Measurements from ENCODE around the gene DAPK2. TPM values are rescaled to one million over a fixed set of nuclear protein-coding genes. Genes with fewer than 3 reads are reported as not detected.

DAPK2 gene
- total and polyA plus RNA-seq, 12 donors: 20.8 to 62.6 (median 38.5) TPM

GRCh38 chr15:64071931-64072765 is 25.9 kb upstream of the DAPK2 start:
- Histone ChIP-seq H3K27ac (peak overlapping the region in 9 of 10 donors; percentile 26 to 73 (median 46)), H3K4me1 (peaks cover 0 to 62% (median 27%) of the 10 kb centered on the region in 9 donors), H3K36me3 (peaks cover 0 to 46% (median 25%) of the 10 kb centered on the region in 9 donors), H3K4me3 (no peak overlapping the region), H3K27me3 (no peaks in the 10 kb centered on the region), H3K9me3 (no peaks in the 10 kb centered on the region)
- intact Hi-C loops (cut with DNase I): loop anchor here in 2 of 10 donors (5.0 kb wide), 1 partner anchor 460 kb away; no protein-coding TSS in a partner anchor
- DNase-seq: no peak
- ATAC-seq: no peak
- 90 to 97% methylated on average over 4 of the region's 4 CpGs for WGBS, 2 donors
- TF ChIP-seq, protein P1, sequence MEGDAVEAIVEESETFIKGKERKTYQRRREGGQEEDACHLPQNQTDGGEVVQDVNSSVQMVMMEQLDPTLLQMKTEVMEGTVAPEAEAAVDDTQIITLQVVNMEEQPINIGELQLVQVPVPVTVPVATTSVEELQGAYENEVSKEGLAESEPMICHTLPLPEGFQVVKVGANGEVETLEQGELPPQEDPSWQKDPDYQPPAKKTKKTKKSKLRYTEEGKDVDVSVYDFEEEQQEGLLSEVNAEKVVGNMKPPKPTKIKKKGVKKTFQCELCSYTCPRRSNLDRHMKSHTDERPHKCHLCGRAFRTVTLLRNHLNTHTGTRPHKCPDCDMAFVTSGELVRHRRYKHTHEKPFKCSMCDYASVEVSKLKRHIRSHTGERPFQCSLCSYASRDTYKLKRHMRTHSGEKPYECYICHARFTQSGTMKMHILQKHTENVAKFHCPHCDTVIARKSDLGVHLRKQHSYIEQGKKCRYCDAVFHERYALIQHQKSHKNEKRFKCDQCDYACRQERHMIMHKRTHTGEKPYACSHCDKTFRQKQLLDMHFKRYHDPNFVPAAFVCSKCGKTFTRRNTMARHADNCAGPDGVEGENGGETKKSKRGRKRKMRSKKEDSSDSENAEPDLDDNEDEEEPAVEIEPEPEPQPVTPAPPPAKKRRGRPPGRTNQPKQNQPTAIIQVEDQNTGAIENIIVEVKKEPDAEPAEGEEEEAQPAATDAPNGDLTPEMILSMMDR (IDR thresholded peaks at IDR 0.05): no peak

DNA sequence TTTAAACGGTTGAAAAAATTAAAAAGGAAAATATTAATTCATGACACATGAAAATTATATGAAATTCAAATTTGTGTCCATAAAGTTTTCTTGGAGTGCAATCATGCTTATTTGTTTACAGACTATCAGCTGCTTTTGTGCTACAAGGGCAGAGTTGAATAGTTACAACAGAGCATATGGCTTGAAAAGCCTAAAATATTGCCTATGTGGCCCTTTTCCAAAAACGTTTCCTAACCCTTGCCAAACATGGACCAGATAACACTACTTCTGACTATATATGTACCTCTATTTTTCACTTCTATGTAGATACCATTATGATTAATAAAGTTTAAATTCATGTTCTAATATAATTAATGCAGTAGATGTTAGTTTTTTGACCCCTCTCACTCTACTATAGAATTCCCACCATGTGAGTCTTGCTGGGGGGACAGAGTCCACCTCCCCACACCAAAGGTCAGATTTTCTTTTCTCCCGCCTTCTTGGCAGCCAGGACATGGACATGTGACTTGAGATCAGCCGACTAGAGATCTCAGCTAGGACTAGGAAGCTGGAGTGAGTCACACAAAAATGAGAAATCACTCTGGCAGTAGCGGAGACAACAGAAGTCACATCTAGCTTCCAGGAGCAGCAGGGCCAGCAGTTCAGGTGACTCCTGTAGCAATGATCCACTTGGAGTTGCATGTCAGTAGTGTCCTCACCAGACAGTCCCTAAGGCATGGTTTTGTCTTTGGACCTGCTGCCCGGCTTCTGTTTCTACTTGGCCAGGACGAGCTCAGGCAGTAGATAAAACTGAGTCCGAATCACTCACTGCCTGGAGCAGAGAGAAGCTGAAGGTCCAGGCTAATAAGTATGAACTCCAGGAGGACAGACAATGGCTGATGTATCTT is 24.9 kb upstream of the DAPK2 start:
- H3K4me3 ChIP-seq: no peak overlapping the region
- peaks cover 0 to 58% (median 27%) of the 10 kb centered on the region in 9 donors for H3K4me1 ChIP-seq
- DNase-seq (peak in 1 of 2 donors; percentile 35), ATAC-seq (peak; percentile 49 to 84 (median 58))
- 41 to 46% methylated on average over 8 of the region's 8 CpGs for WGBS, 2 donors
- peak overlapping the region in 9 of 10 donors; percentile 26 to 73 (median 46) for H3K27ac ChIP-seq
- H3K27me3 ChIP-seq: no peaks in the 10 kb centered on the region
- H3K36me3 ChIP-seq: peaks cover 0 to 46% (median 25%) of the 10 kb centered on the region in 9 donors
- no peaks in the 10 kb centered on the region for H3K9me3 ChIP-seq
- TF ChIP-seq, protein P1 (IDR thresholded peaks at IDR 0.05): no peak
- intact Hi-C loops (cut with DNase I): loop anchor here in 2 of 10 donors (5.0 kb wide), 1 partner anchor 459 kb away; no protein-coding TSS in a partner anchor

- Histone ChIP-seq H3K4me3 (no peak overlapping the region), H3K4me1 (peaks cover 0 to 54% (median 27%) of the 10 kb centered on the region in 9 donors), H3K27me3 (no peaks in the 10 kb centered on the region), H3K36me3 (peaks cover 0 to 39% (median 23%) of the 10 kb centered on the region in 9 donors), H3K9me3 (no peaks in the 10 kb centered on the region), H3K27ac (peak overlapping the region in 2 of 10 donors; percentile 46 to 73)
- TF ChIP-seq, protein P1 (IDR thresholded peaks at IDR 0.05): no peak
- intact Hi-C loops (cut with DNase I): loop anchor here in 2 of 10 donors (5.0 kb wide), 1 partner anchor 458 kb away; no protein-coding TSS in a partner anchor
- WGBS, 2 donors: 99% methylated on average over 3 of the region's 3 CpGs
- ATAC-seq (no peak), DNase-seq (no peak)
Observed at GRCh38 chr15:64070106-64070505, 23.8 kb upstream of the DAPK2 start.

DNA sequence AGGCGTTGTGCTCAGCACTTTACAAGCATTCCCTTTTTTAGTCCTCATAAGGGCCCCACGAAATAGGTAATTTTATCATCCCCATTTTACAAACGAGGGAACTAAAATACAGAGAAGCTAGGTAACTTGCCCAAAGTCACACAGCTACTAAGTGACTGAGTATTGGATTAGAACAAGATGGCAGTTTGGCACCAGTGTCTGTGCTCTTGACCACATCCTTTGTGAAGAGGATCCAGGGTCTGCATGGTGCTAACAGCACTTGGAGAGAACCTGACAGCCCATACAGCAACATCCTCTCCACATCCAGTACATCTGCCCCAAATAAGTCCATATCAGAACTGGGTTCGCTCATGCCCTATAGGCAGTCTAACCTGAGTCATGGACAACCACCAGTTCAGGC is 21.8 kb upstream of the DAPK2 start:
- DNase-seq (no peak), ATAC-seq (no peak)
- Histone ChIP-seq H3K4me1 (peaks cover 0 to 52% (median 27%) of the 10 kb centered on the region in 9 donors), H3K36me3 (peaks cover 0 to 19% (median 5%) of the 10 kb centered on the region in 9 donors), H3K27me3 (no peaks in the 10 kb centered on the region), H3K4me3 (no peak overlapping the region), H3K9me3 (no peaks in the 10 kb centered on the region), H3K27ac (no peak overlapping the region)
- WGBS, 2 donors: 64 to 73% methylated on average over 4 of the region's 4 CpGs
- TF ChIP-seq, protein P1 (IDR thresholded peaks at IDR 0.05): no peak
- intact Hi-C loops (cut with DNase I): loop anchor here in 8 of 10 donors (5.0 to 10.0 kb wide), 5 partner anchors 311 to 603 kb away; no protein-coding TSS in a partner anchor
